ENCODE measurements around the gene C3AR1. TPM values are rescaled to one million over a fixed set of nuclear protein-coding genes. Genes with fewer than 3 reads are reported as not detected.

C3AR1 gene
- total and polyA plus RNA-seq, 2 of the 13 experiments (the other 11 are each of a cell fraction or from before 2014, with no cell fraction given): not detected

DNA sequence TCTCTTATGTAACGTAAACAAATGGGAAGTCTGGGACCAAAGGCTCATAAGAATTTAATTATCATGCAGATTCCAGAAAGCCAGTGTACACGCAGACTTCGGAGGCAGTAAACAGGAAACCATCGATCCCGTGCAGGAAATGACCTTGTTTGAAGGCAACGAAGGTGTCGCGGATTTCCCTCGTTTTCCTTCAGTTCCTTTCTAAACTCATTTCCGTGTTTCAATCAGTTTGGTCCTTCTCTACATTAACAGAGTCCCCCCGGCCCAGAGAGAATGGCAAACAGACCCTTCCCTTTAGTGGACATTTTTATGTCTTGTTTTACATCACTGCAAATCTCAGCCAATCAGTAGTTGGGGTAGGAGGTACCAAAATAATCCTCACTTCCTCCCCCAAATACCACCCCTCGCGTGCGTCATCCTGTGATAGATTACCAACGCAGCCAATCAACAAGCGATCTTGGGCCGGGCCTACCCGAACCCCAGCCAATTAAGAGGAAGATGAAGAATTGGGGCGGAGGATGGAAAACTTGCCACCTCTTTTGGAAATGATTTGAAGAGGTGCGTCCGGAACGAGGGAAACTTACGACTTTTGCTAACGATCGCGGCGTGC lies 39.8 kb downstream of the C3AR1 start (continued):
- TF ChIP-seq ZSCAN12 (CRISPR knock-in tag; IDR thresholded peaks at IDR 0.05) (no peak), HNF4A (CRISPR knock-in tag; IDR thresholded peaks at IDR 0.05) (no peak), KLF6 (CRISPR knock-in tag; IDR thresholded peaks at IDR 0.05) (0 out of 2 replicates have a peak, but pooled peaks have one; percentile 15), EP300 (IDR thresholded peaks at IDR 0.05; ENCODE audit: low read depth in 2 of 2, low read length in 2 of 2) (no peak), EP300 (CRISPR knock-in tag; IDR thresholded peaks at IDR 0.05; ENCODE audit: borderline replicate concordance) (no peak), ZNF337 (CRISPR knock-in tag; IDR thresholded peaks at IDR 0.05; ENCODE audit: borderline replicate concordance, low read depth) (peak; percentile 14; the same call in 1 of the 2 replicates), ZNF430 (CRISPR knock-in tag; IDR thresholded peaks at IDR 0.05) (no peak), STAG1 (CRISPR knock-in tag; IDR thresholded peaks at IDR 0.05) (no peak), MXI1 (IDR thresholded peaks at IDR 0.05; ENCODE audit: borderline replicate concordance, low read depth, low read length) (0 out of 3 replicates have a peak, but pooled peaks have one; percentile 28), XRCC5 (optimal IDR thresholded peaks at IDR 0.05; ENCODE audit: low read length) (no peak), CCDC6 (CRISPR knock-in tag; IDR thresholded peaks at IDR 0.05) (no peak), GATAD1 (CRISPR knock-in tag; IDR thresholded peaks at IDR 0.05) (peak; percentile 61), U2AF2 (IDR thresholded peaks at IDR 0.05; ENCODE audit: low read depth, low read length) (no peak), SALL1 (CRISPR knock-in tag; IDR thresholded peaks at IDR 0.05) (no peak; the same call in 1 of the 2 replicates), THAP11 (CRISPR knock-in tag; IDR thresholded peaks at IDR 0.05) (peak; percentile 59), ZNF83 (CRISPR knock-in tag; IDR thresholded peaks at IDR 0.05; ENCODE audit: borderline replicate concordance) (no peak), ZNF232 (CRISPR knock-in tag; IDR thresholded peaks at IDR 0.05; ENCODE audit: borderline replicate concordance) (no peak), NR2F6 (IDR thresholded peaks at IDR 0.05) (no peak), NR2F6 (CRISPR knock-in tag; IDR thresholded peaks at IDR 0.05) (peak; percentile 34; the same call in 1 of the 2 replicates), EZH2 (conservative IDR thresholded peaks at IDR 0.05; ENCODE audit: low read depth, low read length) (no peak), SIX4 (CRISPR knock-in tag; IDR thresholded peaks at IDR 0.05) (no peak), NFRKB (IDR thresholded peaks at IDR 0.05) (no peak), ARNT2 (CRISPR knock-in tag; IDR thresholded peaks at IDR 0.05; ENCODE audit: low read depth) (no peak; the same call in 1 of the 2 replicates), NFKB2 (CRISPR knock-in tag; IDR thresholded peaks at IDR 0.05; ENCODE audit: borderline replicate concordance) (no peak), RFXAP (CRISPR knock-in tag; IDR thresholded peaks at IDR 0.05; ENCODE audit: borderline replicate concordance) (no peak), FOXA3 (CRISPR knock-in tag; IDR thresholded peaks at IDR 0.05) (peak; percentile 50), ZNF326 (CRISPR knock-in tag; IDR thresholded peaks at IDR 0.05; ENCODE audit: borderline replicate concordance) (no peak)
- TF ChIP-seq, protein P1, sequence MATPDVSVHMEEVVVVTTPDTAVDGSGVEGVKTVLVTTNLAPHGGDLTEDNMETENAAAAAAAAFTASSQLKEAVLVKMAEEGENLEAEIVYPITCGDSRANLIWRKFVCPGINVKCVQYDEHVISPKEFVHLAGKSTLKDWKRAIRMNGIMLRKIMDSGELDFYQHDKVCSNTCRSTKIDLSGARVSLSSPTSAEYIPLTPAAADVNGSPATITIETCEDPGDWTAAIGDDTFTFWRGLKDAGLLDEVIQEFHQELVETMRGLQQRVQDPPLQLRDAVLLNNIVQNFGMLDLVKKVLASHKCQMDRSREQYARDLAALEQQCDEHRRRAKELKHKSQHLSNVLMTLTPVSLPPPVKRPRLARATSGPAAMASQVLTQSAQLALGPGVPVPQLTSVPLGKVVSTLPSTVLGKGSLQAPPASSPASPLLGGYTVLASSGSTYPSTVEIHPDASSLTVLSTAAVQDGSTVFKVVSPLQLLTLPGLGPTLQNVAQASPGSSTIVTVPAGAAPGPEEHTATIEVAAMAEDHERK (CRISPR knock-in tag; IDR thresholded peaks at IDR 0.05; ENCODE audit: low read depth): no peak
- TF ChIP-seq, protein P2, sequence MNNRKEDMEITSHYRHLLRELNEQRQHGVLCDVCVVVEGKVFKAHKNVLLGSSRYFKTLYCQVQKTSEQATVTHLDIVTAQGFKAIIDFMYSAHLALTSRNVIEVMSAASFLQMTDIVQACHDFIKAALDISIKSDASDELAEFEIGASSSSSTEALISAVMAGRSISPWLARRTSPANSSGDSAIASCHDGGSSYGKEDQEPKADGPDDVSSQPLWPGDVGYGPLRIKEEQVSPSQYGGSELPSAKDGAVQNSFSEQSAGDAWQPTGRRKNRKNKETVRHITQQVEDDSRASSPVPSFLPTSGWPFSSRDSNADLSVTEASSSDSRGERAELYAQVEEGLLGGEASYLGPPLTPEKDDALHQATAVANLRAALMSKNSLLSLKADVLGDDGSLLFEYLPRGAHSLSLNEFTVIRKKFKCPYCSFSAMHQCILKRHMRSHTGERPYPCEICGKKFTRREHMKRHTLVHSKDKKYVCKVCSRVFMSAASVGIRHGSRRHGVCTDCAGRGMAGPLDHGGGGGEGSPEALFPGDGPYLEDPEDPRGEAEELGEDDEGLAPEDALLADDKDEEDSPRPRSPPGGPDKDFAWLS (CRISPR knock-in tag; IDR thresholded peaks at IDR 0.05; ENCODE audit: borderline replicate concordance): no peak
- TF ChIP-seq, protein P3, sequence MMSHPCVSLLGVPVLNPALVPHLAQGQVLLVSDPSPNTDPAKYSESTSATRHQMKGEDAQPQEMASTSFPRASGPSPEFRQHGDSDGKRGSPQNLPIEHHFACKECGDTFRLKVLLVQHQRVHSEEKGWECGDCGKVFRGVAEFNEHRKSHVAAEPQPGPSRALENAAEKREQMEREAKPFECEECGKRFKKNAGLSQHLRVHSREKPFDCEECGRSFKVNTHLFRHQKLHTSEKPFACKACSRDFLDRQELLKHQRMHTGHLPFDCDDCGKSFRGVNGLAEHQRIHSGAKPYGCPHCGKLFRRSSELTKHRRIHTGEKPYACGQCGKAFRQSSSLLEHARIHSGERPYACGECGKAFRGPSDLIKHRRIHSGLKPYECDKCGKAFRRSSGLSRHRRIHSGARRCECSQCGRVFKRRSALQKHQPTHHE (CRISPR knock-in tag; IDR thresholded peaks at IDR 0.05; ENCODE audit: borderline replicate concordance): no peak

Measured in HepG2 (cell line).